Bone marrow (tissue), 2 donors: ENCODE data around the gene VAT1L.

Experiments used
- DNase-seq, 2 donors: peaks; one replicate each; lab custom pipeline; 2025; lab: John Stamatoyannopoulos, UW

The VAT1L gene

DNA sequence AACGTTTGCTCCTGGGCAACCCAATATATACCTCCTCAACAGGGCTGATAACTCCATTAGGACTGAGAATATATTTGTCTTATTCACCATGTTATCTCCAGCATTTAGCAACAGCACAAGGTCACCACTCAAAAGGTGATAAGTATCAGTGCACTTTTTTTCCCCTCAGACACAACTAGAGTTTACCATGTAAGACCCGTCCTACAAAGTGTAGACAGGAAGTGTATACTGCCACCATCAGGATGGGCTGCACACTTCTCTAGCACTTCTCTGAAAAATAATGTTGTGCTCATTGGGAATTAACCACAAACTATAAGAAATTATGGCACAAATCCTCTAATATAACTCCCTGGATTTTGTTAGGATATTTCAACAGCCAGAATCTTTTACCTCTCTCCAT lies 5.7 kb upstream of the VAT1L start:
- DNase-seq, result no peak

DNA sequence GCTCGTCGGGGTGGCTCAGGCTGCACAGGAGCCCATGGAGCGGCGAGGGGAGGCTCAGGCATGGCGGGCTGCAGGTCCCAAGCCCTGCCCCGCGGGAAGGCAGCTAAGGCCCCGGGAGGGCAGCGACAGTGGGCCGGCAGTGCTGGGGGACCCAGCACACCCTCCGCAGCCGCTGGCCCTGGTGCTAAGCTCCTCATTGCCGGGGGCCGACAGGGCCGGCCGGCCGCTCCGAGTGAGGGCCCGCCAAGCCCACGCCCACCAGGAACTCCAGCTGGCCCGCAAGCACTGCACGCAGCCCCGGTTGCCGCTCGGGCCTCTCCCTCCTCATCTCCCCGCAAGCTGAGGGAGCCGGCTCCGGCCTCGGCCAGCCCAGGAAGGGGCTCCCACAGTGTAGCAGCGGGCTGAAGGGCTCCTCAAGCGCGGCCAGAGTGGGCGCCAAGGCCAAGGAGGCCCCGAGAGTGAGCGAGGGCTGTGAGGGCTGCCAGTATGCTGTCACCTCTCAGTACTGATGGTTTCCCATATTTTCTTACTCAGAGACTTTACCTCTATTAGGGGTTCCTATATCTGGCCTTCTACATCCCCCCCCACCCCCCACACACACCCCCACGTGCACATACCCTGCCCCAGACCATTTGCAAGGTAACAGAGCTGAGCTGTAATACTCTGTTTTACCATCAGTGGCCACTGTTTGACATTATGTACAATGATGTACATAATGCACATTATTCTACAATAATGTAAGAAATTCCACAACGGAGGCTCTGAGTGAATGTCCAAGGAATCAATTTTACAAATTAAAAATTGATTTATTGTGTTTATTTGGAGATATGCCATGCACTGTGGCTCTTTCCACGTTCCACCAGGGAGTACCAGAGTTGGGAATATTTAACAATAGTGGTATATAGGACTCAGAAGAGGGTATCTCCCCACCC lies 3.7 kb upstream of the VAT1L start:
- DNase-seq, result no peak

DNA sequence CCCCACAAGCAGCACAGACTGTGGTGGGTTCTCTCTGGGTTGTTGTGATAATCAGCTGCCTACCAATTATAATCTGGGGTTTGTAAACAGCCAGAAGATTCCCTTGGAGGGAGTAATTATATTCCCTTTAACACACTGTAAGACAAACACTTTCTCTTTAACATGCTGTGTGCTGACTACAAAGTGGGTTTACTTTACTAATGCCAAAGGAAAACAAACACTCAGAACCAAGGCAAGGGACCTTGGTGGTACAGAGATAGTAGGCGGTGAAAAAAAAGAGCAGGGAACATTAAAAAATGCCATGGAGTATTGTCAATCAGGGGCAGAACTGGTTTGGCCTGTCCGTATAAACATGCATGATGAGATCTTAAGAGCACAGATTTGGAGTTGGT lies 3.0 kb upstream of the VAT1L start:
- no peak for DNase-seq

DNA sequence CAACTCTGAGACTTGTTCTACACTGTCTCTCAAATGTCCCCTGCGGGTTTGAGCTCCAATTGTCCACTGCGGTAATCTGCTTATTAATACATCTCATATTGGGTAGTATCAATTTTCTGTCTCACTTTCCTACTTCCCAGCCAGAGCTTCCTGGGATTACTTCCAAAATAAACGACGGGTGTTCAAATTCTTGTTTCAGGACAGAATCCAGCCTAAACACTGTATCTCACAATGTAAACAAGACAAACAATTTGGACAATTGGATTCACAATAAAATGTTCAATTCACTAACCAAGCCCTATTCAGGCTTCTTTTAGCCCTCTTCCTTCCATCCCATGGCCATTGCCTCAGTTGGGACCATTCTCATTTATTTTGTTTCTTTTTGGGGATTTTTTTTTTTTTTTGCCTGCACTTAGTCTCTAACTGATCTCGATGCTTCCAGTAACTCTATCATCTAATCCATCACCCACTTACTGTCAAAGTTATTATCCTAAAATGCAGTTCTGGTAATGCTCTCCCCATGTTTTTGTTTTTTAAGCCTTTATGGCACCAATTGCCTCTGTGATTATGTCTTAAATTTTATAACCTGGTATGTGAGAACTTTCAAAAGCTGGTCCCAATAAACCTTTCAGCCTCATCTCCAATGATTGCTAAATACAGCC lies 2.0 kb upstream of the VAT1L start:
- DNase-seq, result no peak

DNA sequence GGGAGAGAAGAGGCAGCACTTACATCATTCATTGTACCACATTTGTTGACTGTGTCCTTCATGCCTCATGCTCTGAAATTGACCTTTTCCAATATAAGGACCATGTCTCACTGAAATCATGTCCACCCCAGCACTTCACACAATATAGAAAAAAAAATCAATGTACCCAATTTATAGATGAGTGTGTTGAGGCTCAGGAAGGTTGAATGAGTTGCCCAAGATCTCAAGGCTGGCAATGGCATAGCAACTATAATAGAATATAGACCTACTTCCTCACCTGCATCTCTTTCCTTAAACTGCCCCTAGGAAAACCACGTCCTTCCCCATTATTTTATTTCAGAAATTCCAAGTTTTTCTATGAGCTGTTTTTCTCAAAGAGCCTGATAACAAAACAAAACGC lies 912 bp upstream of the VAT1L start:
- DNase-seq, result no peak

- DNase-seq, result no peak
These were observed 983 bp downstream of the VAT1L start for GRCh38 chr16:77789085-77790008.

DNA sequence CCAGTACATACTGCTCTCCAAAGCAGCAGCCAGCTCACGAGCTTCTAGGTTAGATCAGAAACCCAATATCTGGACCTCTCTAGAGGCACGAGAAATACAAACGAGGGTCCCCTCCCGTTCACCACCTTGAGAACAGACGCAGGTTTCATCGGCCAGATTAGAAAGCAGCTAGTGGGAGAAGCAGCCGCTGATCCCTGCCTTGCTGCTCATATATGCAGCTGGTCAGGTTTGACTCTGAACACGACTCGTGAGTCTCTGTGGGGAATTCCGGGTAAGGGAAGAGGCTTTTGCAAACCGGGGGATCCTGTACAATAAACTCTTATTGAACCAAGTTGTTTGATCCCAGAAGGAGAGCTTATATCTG lies 1.6 kb downstream of the VAT1L start:
- no peak for DNase-seq

- no peak for DNase-seq
These were observed 2.5 kb downstream of the VAT1L start for GRCh38 chr16:77790912-77791311.

DNA sequence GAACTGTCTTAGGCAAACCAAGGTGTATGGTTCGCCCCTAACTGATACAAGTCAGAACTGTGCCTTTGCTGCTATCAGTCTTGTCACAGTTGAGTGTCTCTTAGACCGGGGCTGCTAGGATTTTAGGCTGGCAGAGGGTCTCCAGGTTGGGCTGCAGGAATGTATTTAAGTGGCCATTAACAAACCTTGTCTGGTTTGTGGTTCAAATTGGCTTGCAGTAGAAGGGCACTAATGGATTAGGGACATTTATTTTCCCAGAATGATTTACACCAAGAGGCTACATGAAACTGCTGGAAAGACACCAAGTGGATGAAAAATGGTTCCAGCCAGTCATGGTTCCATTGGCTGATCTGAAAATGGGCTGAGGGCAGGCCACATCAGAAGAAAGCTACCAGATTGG lies 5.1 kb downstream of the VAT1L start:
- no peak for DNase-seq

DNA sequence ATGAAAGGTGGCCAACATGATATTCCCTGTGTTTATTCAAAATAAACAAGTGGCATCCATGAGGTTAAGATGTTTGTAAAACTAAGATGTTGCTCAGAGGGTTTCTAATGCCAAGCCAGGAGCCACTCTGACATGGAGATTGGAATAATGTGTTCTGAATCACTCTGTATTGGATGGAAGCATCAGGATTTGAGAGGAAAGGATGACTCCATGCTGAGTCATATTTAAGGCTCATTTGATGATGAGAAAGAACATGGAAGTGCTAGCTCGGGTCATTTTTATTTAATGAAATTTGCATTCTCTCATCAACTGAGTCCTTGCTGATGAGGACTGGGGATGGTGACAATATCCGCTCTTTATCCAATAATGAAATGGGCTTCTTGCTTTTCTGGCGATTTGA lies 6.2 kb downstream of the VAT1L start:
- no peak for DNase-seq

DNA sequence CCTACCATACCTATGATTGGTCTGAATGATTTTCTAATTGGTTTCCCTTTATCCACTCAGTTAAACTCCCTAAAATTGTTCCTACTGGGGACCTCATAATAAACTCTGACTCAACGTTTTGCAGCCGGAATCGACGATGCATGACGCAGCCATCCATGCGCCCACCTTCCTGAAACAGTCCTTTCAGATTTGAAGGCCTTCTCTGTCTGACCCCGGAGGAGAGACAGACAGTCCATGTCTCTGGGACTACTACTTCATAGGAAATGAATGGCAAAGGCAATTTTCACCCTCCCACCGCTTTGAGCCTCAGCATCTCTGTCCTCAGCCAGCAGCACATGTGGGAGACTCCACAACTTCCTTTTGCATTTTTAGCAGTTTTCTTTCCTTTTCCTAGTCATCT lies 13.5 kb downstream of the VAT1L start:
- no peak for DNase-seq

GRCh38 chr16:77805398-77805797 lies 17.0 kb downstream of the VAT1L start:
- DNase-seq, result no peak

- DNase-seq, result no peak
These were observed 18.7 kb downstream of the VAT1L start for GRCh38 chr16:77807021-77807420.

- no peak for DNase-seq
These were observed 24.6 kb downstream of the VAT1L start for GRCh38 chr16:77812856-77813500.

- no peak for DNase-seq
These were observed 27.9 kb downstream of the VAT1L start for GRCh38 chr16:77816293-77816692.

- no peak for DNase-seq
These were observed 32.0 kb downstream of the VAT1L start for GRCh38 chr16:77820340-77820739.

DNA sequence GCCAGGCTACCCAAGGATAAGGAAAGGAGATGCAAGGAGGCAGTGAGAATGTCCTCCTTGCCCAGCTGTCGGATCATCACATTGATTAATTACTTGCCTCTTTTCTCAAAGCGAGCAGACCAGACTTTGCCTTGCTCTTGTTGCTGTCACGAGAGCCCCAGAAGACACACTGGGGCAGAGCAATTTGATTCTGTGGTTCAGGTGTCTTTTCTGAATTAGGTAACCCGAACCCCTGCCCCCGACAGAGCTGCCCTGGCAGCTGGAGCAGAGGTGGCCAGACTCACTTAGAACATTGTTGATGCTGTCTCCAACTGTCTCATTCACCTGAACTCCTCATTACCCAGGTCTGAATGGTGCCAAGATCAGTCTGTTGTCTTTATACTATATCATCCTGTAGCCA lies 34.3 kb downstream of the VAT1L start:
- no peak for DNase-seq

DNA sequence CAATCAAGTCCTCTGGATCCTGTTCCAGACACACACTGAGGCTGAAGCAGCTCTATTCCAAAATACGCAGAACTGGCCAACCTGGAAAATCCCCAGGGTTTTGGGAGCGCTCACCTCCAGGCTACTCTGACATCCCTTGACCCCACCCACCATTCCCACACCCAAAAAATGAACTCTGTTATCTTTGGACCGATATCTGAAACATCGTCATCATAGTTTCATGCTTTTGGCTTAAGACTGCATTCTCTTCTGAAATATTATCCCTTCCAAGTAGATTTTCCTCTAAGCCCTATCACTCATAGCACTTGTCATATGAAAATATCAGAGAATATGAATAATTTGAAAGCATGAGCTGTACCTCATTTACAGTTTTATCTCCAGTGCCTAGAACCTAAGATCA lies 34.7 kb downstream of the VAT1L start:
- DNase-seq, result no peak

DNA sequence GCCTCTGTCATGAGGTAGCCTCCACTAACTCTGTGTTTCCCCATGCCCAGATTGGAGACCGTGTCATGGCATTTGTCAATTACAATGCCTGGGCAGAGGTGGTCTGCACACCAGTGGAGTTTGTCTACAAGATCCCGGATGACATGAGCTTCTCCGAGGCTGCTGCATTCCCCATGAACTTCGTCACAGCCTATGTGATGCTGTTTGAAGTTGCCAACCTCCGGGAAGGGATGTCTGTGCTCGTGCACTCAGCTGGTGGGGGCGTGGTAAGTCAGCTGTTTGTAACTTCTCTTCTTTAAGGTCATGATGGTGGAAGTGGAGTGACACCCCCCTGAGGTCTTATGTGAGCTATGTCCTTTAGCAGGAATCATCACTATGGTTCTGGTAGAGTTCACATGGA lies 36.8 kb downstream of the VAT1L start:
- DNase-seq, result no peak

- no peak for DNase-seq
These were observed 38.7 kb downstream of the VAT1L start for GRCh38 chr16:77827032-77827431.

- DNase-seq, result no peak
These were observed 45.7 kb downstream of the VAT1L start for GRCh38 chr16:77833921-77834634.
